VCaP (cell line): Measurements from ENCODE around the gene TUBB2A.

Experiments used
- H3K27ac ChIP-seq: fragments of 450-650 bp; 2 replicates; pipeline ENCODE4 v1.5.1; 2017
- CTCF ChIP-seq: fragments of 450-650 bp; conservative IDR thresholded peaks from 2 replicates; pipeline ENCODE4 v1.5.1; 2017; ENCODE audit warnings: mild to moderate bottlenecking, moderate library complexity

TUBB2A gene

GRCh38 chr6:3125815-3126214 is 31.5 kb downstream of the TUBB2A start:
- no peak for TF ChIP-seq CTCF
- peak overlapping the region; percentile 59 for H3K27ac ChIP-seq

- no peak for TF ChIP-seq CTCF
- peak overlapping the region; percentile 59 for H3K27ac ChIP-seq
Observed at GRCh38 chr6:3124667-3125066, 32.7 kb downstream of the TUBB2A start.

- H3K27ac ChIP-seq: no peak overlapping the region
Observed at GRCh38 chr6:3122823-3123182, 34.5 kb downstream of the TUBB2A start.

GRCh38 chr6:3120765-3121089 is 36.6 kb downstream of the TUBB2A start:
- H3K27ac ChIP-seq: no peak overlapping the region
- TF ChIP-seq CTCF: no peak

More at GRCh38 chr6:3122823-3123182, 34.5 kb downstream of the TUBB2A start:
- TF ChIP-seq CTCF: no peak

GRCh38 chr6:3119040-3119723 is 38.2 kb downstream of the TUBB2A start:
- peak overlapping the region; percentile 76 for H3K27ac ChIP-seq
- TF ChIP-seq CTCF: no peak

- TF ChIP-seq CTCF: no peak
- peak within 1 kb of the TSS; percentile 76 for H3K27ac ChIP-seq
Observed at GRCh38 chr6:3118353-3119039, 38.8 kb downstream of the TUBB2A start, which contains the start of gene BPHL. TSS of gene BPHL (plus strand) at chr6:3118711. CDS start at chr6:3118741, 30 bp downstream.

GRCh38 chr6:3117912-3118352 is 39.4 kb downstream of the TUBB2A start:
- no peak for TF ChIP-seq CTCF
- peak overlapping the region; percentile 76 for H3K27ac ChIP-seq
